DMS153 treated with DMSO at 0.1 percent for 48 hours (cell line): ENCODE measurements around the gene SETD5.

Experiments used
- DNase-seq: peaks from one replicate; lab custom pipeline; 2025; ENCODE audit not compliant: unreplicated experiment; lab: John Stamatoyannopoulos, UW

SETD5 gene

GRCh38 chr3:9388562-9389272 is 8.7 kb upstream of the SETD5 start:
- DNase-seq = no peak

- no peak for DNase-seq
Observed at GRCh38 chr3:9390265-9390888, 7.0 kb upstream of the SETD5 start.

- DNase-seq = no peak
Observed at GRCh38 chr3:9392041-9392440, 5.4 kb upstream of the SETD5 start.

- no peak for DNase-seq
Observed at GRCh38 chr3:9395570-9396300, 1.7 kb upstream of the SETD5 start.

- DNase-seq = peak; percentile 30
Observed at GRCh38 chr3:9396301-9396631, 1.1 kb upstream of the SETD5 start.

- DNase-seq = peak; percentile 82
Observed at GRCh38 chr3:9396632-9397331, 633 bp upstream of the SETD5 start.

GRCh38 chr3:9397906-9398699 is 688 bp downstream of the SETD5 start:
- no peak for DNase-seq

GRCh38 chr3:9398700-9399336 is 1.4 kb downstream of the SETD5 start:
- no peak for DNase-seq

GRCh38 chr3:9399337-9399703 is 1.9 kb downstream of the SETD5 start:
- no peak for DNase-seq

GRCh38 chr3:9399746-9400145 is 2.3 kb downstream of the SETD5 start:
- DNase-seq = peak; percentile 9

- DNase-seq = no peak
Observed at GRCh38 chr3:9400616-9401015, 3.2 kb downstream of the SETD5 start.

GRCh38 chr3:9401986-9402385 is 4.6 kb downstream of the SETD5 start:
- no peak for DNase-seq

- DNase-seq = peak; percentile 7
Observed at GRCh38 chr3:9402410-9403228, 5.2 kb downstream of the SETD5 start.

GRCh38 chr3:9403463-9403862 is 6.0 kb downstream of the SETD5 start:
- DNase-seq = no peak

- no peak for DNase-seq
Observed at GRCh38 chr3:9404680-9405079, 7.3 kb downstream of the SETD5 start.

- DNase-seq = no peak
Observed at GRCh38 chr3:9405756-9406155, 8.3 kb downstream of the SETD5 start.

GRCh38 chr3:9406856-9407626 is 9.6 kb downstream of the SETD5 start:
- no peak for DNase-seq

- no peak for DNase-seq
Observed at GRCh38 chr3:9408061-9408460, 10.6 kb downstream of the SETD5 start.

GRCh38 chr3:9408546-9408945 is 11.1 kb downstream of the SETD5 start:
- DNase-seq = no peak
